Right cardiac atrium (tissue), 5 donors: ENCODE results near the gene NAT9. TPM values are rescaled to one million over a fixed set of nuclear protein-coding genes. Genes with fewer than 3 reads are reported as not detected.

ENCODE experiments used
- ATAC-seq, 2 donors: fragments of 200-7000 bp; cut with Tn5 transposase; one replicate each; pipeline versions ENCODE4 v1.8.0 to v1.9.1; 2020; ENCODE audit warnings: moderate library complexity in 2 of 2, mild to moderate bottlenecking in 1 of 2
- DNase-seq, 3 donors: peaks; one replicate each; pipeline ENCODE4 v3.0.0-alpha.2; 2020
- H3K27ac ChIP-seq: one replicate; pipeline ENCODE4 v1.5.1; 2013; ENCODE audit warnings: mild to moderate bottlenecking, low read length, control low read depth, moderate library complexity
- H3K27me3 ChIP-seq: one replicate; pipeline ENCODE4 v1.6.1; 2013; ENCODE audit not compliant: control insufficient read depth, insufficient read depth
- H3K4me1 ChIP-seq: one replicate; pipeline ENCODE4 v1.6.1; 2013; ENCODE audit warnings: low read length; ENCODE audit not compliant: control insufficient read depth, insufficient read depth
- H3K4me3 ChIP-seq: one replicate; pipeline ENCODE4 v1.5.1; 2013; ENCODE audit warnings: low read length, control low read depth
- H3K9me3 ChIP-seq: one replicate; pipeline ENCODE4 v1.6.1; 2013; ENCODE audit warnings: low read length; ENCODE audit not compliant: control insufficient read depth
- WGBS: extraction: QIAGEN DNeasy Blood & Tissue Kit; methylation state at CpG from one replicate; pipeline ENCODE4 v1.1.7; 2013; 5-methylcytosine and 5-hydroxymethylcytosine counted together
- intact Hi-C, 4 donors: fragments of 100-400 bp; cut with DNase I; formaldehyde crosslinking; loops; one replicate each; pipeline versions ENCODE4 v1.11.0 to v1.14.0; 2022 to 2023
- polyA plus RNA-seq: library from polyadenylated mRNA; stranded (reverse); fragments of 200-250 nt; gene quantifications from one replicate; pipeline ENCODE4 v1.2.3, GENCODE V29; 2013
- total RNA-seq, 4 donors: library from RNA; stranded (reverse); fragmentation: NEBNext Ultra II Directional; extraction: Animal tissue kit (Norgen Biotek cat#: 25700); gene quantifications; one replicate each; pipeline ENCODE4 v1.2.1, GENCODE V29; 2021
- donor health status: healthy with polysubstance abuse.
- donor health status: DM: no; HTN: yes; CAD: no.
- donor health status: DM: no; HTN: no; CAD: no.
- donor health status: DM: no; HTN: yes; CAD: no; lungs with severe emphysema.
- donor health status: DM: yes; HTN: yes; CAD: no.

NAT9 gene
- total and polyA plus RNA-seq, 5 donors: 16.8 to 31.1 (median 24.3) TPM

DNA sequence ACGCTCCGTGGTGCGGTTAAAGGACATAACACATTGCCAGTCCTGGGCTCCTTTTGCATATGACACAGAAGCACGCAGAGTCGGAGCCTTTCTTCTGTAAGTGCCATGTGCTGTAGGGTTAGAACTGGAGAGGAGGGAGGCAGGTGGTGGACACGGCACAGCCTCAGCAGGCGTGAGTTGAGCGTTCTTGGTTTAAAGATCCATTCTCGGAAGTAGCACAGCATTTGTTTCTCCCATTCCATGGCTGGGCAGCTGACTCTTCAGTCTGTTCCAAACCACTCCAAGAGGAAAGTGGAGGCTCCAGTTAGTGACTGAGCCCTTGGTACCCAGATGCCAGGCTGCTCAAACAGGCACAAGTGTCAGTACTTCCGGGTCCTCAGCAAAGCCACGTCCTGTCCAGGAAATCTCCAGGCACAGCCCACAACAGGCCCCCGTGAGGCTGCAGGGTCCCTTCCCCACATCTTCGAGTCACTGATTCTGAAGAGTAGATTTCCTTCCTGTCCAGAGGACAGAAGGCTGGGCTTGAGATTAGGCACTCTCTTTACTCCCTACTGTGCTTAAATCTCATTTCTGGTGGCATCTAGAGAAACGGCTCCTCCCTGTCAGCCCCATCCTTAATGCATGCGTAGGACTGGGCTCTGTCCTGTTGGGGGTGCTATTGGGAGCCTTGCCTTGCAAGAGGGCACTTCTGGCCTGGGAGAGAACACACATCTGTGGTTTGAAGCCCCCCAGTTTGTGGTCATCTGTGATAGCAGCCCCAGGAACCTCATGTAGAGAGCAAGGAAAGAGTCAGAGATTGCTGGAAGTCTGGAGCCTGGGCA is 39.6 kb upstream of the NAT9 start:
- Histone ChIP-seq H3K4me1 (peaks cover 9% of the 10 kb centered on the region), H3K9me3 (no peaks in the 10 kb centered on the region), H3K27ac (no peak overlapping the region), H3K27me3 (no peaks in the 10 kb centered on the region), H3K4me3 (no peak overlapping the region)
- intact Hi-C loops: no loop called here
- DNase-seq (no peak), ATAC-seq (no peak)
- 76% methylated on average over 15 of the region's 15 CpGs for WGBS

DNA sequence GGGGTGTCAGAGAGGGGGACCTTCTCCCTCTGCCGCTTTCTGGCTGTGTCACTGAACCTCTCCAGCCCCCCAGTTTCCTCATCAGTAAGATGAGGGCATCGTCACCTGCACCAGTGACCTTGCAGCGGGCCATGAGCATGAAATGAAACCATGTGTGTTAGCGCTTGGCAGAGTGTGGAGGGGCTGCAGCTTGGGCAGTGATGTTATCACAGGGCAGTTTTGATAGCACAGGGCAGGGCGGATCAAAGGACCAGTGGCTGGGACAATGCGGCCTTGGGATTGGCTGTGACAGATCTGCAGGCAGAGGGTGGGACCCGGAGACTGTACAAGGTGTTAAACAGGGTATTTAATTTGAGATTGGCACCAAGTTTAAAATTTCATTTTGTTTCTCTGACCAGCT is 38.9 kb upstream of the NAT9 start:
- H3K4me3 ChIP-seq: no peak overlapping the region
- DNase-seq (no peak), ATAC-seq (no peak)
- H3K27ac ChIP-seq: no peak overlapping the region
- H3K4me1 ChIP-seq: peaks cover 9% of the 10 kb centered on the region
- 90% methylated on average over 7 of the region's 7 CpGs for WGBS
- H3K27me3 ChIP-seq: no peaks in the 10 kb centered on the region
- no peaks in the 10 kb centered on the region for H3K9me3 ChIP-seq
- intact Hi-C loops: no loop called here

DNA sequence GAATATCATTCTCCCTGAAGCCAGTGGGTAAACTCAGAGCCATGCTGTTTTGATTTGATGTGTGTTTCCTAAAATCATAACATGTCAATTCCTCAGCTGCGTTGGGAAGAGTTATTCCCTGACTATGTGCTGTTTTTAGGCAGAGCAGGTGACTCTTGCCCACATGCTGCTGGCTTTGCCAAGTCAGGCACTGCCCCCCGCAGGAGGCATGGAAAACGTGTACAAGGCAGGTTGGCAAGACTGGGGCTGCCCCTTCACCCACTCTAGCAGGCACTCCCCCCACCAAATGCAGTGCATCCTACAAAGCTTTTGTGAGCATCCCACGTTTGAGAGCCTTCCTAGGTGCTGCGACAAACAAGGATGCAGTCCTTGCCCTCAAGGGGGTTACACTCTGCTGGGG is 38.3 kb upstream of the NAT9 start:
- Histone ChIP-seq H3K4me1 (peaks cover 9% of the 10 kb centered on the region), H3K9me3 (no peaks in the 10 kb centered on the region), H3K4me3 (no peak overlapping the region), H3K27ac (peak overlapping the region; percentile 19), H3K27me3 (no peaks in the 10 kb centered on the region)
- DNase-seq (no peak), ATAC-seq (no peak)
- 76% methylated on average over 5 of the region's 5 CpGs for WGBS
- intact Hi-C loops: loop anchor here in 1 of 4 donors (5.0 kb wide), 1 partner anchor 48 kb away; no protein-coding TSS in a partner anchor

DNA sequence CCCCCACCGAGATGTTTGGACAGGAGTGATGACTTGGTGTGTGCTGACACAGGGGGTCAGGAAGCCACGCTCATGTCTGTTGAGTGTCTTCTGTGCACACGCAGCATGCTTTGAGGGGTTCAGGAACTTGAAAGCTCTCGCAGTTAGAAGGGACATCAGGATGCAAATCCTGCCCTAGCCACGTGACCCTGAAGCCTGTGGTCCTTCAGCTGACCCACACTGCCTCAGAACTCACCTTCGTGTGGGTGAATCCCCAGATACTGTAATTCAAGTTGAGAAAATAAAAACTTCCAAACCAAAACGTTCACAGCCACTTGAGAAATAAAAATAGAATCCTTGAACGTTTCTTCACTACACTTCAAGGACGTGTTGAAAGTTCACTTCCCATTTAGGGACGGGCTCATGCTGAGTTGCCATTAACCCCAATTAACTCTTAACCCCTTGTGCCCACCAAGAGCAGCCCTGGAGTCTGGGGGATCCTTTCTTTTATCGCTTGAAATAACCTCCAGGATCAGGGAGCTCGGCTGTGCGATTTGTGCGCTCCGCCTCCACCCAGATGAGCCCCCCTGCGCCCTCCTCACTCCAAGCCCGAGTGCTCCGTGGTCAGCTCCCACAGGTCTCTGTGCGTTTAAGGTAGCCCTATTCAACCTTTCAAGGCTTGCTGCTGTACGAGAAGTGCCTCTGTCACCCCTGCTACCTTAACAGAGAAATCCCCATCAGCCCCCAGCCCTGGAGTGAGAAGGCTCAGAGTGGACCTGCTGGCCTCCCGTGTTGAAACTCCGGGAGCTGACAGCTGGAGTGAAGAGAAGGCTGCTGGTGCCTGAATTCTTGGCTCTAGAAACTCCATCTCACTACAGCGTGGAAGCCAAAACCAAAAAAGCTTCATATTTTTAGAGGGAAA is 36.2 kb upstream of the NAT9 start:
- peak overlapping the region; percentile 16 for H3K27ac ChIP-seq
- no peaks in the 10 kb centered on the region for H3K9me3 ChIP-seq
- peak in 1 of 3 donors; percentile 60 for DNase-seq
- no peaks in the 10 kb centered on the region for H3K27me3 ChIP-seq
- peak; percentile 48 to 68 for ATAC-seq
- intact Hi-C loops: loop anchor here in 1 of 4 donors (5.0 kb wide), 1 partner anchor 50 kb away; no protein-coding TSS in a partner anchor
- peaks cover 9% of the 10 kb centered on the region for H3K4me1 ChIP-seq
- 35% methylated on average over 23 of the region's 23 CpGs for WGBS
- H3K4me3 ChIP-seq: no peak overlapping the region

DNA sequence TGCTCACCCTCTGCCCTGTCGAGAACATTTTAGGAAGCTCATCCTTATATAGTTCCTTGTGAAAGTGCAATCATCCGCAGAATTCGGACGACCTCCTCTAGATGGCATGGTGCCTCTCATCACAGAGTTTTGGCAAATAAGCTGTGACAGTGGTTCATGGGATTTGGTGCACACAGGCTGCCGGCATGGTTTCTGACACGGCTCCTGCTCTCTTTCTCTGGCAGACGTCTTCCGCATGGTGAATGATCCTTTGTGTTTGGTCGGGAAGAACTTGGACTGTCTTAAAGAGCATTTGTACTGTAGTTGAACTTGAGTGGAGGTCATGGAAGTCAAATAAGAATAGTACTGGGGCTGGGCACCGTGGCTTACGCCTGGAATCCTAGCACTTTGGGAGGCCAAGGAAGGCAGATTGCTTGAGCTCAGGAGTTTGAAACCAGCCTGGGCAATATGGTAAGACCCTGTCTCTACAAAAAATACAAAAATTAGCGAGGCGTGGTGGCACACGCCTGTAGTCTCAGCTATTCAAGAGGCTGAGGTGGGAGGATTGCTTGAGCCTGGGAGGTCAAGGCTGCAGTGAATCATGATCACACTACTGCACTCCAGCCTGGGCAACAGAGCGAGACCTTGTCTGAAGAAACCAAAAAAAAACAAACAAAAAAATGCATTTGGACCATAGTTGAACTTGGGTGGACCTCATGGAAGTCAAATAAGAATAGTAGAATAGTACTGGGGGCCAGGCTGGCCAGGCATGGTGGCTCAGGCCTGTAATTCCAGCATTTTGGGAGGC is 34.7 kb upstream of the NAT9 start:
- 63% methylated on average over 15 of the region's 15 CpGs for whole genome bisulfite sequencing
- intact Hi-C loops: loop anchor here in 1 of 4 donors (5.0 kb wide), 1 partner anchor 51 kb away; no protein-coding TSS in a partner anchor
- H3K4me1 ChIP-seq: peaks cover 9% of the 10 kb centered on the region
- H3K9me3 ChIP-seq: no peaks in the 10 kb centered on the region
- H3K27ac ChIP-seq: no peak overlapping the region
- no peak overlapping the region for H3K4me3 ChIP-seq
- no peaks in the 10 kb centered on the region for H3K27me3 ChIP-seq
- DNase-seq: no peak
- ATAC-seq: no peak

DNA sequence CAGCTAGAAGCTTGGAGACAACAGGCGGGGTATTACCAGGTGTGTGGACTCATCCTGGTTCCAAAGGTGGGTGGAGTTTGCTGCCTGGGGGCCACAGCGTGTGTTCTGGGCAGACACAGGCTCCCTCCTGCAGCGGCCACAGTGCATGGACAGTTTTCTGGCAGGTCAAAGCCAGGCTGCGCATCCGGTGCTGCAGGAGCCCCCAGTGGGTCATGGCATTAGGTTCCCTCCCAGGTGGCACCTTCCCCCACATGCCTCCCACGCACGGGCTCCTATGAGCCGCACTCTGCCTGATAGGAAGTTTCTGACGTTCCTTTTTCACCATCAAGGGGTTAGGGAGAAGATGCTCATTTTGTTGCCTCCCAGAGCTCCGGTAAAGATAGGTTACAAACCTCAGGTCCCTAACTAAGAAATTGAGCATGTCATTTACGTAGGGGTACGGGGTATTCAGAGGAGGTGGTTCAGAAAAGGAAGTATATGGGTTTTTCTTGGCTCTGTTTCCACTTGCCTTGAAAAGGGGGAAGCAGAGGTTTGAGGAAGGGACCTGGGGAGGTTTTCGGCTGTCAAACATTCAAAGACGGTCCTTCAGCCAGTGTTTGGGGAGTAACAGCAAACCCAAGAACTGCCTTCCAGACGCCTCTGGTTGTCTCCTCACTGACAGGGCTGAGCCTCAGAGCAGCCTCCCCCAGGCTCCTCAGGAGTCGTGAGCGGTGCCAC is 32.7 kb upstream of the NAT9 start:
- peaks cover 4% of the 10 kb centered on the region for H3K4me1 ChIP-seq
- H3K4me3 ChIP-seq: no peak overlapping the region
- 80% methylated on average over 17 of the region's 17 CpGs for WGBS
- ATAC-seq: no peak
- no peak overlapping the region for H3K27ac ChIP-seq
- no peaks in the 10 kb centered on the region for H3K9me3 ChIP-seq
- intact Hi-C loops: no loop called here
- no peak for DNase-seq
- no peaks in the 10 kb centered on the region for H3K27me3 ChIP-seq

DNA sequence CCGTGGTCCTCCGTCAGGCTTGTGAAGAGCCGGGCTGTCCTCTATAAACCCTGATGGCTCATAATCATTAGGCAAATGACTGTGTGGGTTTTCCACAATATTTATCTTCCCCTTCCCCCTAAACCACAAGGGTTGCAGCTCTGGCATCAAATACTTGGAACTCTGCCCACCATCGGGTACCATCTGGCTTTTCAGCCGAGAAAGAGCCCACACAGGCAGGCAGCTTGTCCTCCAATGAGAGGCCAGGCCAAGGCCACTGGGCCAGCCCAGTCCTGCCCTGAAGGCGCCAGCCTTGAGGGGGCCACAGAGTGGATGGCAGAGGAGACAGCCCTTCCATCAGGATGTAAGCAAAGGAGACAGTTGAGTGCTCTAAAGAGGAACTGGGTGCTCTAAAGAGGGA is 31.8 kb upstream of the NAT9 start:
- no peaks in the 10 kb centered on the region for H3K9me3 ChIP-seq
- 58% methylated on average over 6 of the region's 6 CpGs for WGBS
- no peaks in the 10 kb centered on the region for H3K27me3 ChIP-seq
- intact Hi-C loops: no loop called here
- H3K4me1 ChIP-seq: peaks cover 2% of the 10 kb centered on the region
- DNase-seq (no peak), ATAC-seq (no peak)
- no peak overlapping the region for H3K27ac ChIP-seq
- H3K4me3 ChIP-seq: no peak overlapping the region

DNA sequence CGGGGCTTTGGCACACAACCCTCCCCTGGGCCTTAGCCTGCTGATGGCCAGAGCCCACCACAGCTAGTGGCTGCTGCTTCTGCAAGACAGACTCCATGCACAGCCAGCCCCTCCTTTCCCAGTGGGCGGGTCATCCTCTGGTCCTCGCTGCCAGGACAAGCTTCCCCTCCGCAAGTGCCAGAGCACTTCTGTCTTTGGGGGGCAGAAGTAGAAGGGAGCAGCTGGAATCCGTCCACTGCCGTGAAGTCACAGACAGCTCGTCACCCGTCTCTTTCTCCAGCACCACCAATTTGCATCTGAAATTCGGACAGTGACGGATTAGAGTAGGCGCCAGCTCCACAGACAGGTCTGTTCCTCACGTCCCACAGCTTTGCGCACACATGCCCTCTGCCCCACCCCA is 31.3 kb upstream of the NAT9 start:
- Histone ChIP-seq H3K4me3 (no peak overlapping the region), H3K4me1 (peaks cover 2% of the 10 kb centered on the region), H3K9me3 (no peaks in the 10 kb centered on the region), H3K27me3 (no peaks in the 10 kb centered on the region), H3K27ac (no peak overlapping the region)
- no peak for ATAC-seq
- DNase-seq: peak in 1 of 3 donors; percentile 60
- intact Hi-C loops: no loop called here
- WGBS: 72% methylated on average over 13 of the region's 13 CpGs

DNA sequence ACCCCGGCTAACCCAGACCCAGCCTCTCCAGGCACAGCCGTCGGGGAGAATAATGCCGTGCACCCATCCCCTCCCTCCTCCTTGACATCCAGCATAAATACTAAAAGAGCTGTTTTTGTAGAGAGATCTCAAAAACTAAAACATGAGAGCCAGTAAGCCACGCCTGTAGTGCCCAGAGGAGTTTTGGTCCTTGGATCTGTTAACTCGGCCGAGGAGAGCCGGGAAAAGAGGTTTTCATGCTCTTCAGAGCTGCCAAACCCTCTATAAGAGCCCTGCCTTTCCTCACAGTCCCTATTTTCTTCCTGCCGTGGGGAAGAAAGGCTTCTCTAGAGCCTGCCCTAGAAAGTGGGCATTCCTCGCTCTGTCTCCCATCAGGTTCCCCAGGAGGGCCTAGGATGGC is 30.2 kb upstream of the NAT9 start:
- no peak for DNase-seq
- intact Hi-C loops: no loop called here
- H3K4me1 ChIP-seq: peaks cover 2% of the 10 kb centered on the region
- no peaks in the 10 kb centered on the region for H3K9me3 ChIP-seq
- no peak overlapping the region for H3K4me3 ChIP-seq
- no peak for ATAC-seq
- no peak overlapping the region for H3K27ac ChIP-seq
- 82% methylated on average over 10 of the region's 10 CpGs for WGBS
- H3K27me3 ChIP-seq: no peaks in the 10 kb centered on the region

DNA sequence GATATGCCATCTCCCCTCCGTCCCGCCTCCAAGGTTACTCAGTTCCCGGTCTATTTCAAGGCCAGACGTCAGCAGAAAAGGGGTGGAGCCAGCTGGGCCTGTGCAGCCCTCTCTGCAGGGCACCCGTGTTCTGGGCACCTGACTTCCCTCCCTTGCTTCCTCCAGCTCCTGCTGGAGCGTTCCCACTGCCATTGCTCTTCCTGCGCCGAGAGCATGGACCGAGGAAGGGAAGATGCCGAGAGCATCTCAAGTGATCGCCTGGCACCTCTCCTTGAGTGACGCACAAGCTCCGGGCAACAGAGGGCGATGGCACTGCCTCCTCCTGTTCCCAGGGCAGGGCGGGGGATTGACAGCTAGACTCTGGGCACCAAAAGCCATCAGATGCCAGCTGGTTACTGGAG is 29.4 kb upstream of the NAT9 start:
- Histone ChIP-seq H3K4me1 (peaks cover 2% of the 10 kb centered on the region), H3K4me3 (no peak overlapping the region), H3K27ac (no peak overlapping the region), H3K9me3 (no peaks in the 10 kb centered on the region), H3K27me3 (no peaks in the 10 kb centered on the region)
- 77% methylated on average over 15 of the region's 15 CpGs for WGBS
- intact Hi-C loops: no loop called here
- ATAC-seq: peak; percentile 37 to 53
- DNase-seq: peak in 2 of 3 donors; percentile 58 to 63
